Activated naive CD4-positive, alpha-beta T cell treated with anti-CD3 and anti-CD28 coated beads, Interleukin-2, amount 10 ng/mL, durations not matched to agents 7 days and 5 days (primary cell): ENCODE results near the gene FBXO34.
"Not testable (repeated sequence)": the region's sequence is repeated elsewhere in the genome, so short reads cannot be mapped to it uniquely, and the experiment has no call there.

Experiments
- CTCF ChIA-PET: fragments of 350-600 bp; sonication (Branson Sonifier 250); formaldehyde crosslinking; loops from one replicate; lab custom pipeline; 2021; ENCODE audit warnings: antibody characterized with exemption; lab: Charles Lee
- DNase-seq: peaks from one replicate; pipeline ENCODE4 v3.0.0-alpha.2; 2020
- H3K27ac Mint-ChIP-seq: one replicate; pipeline ENCODE4 v1.8.0; 2021; ENCODE audit warnings: mild to moderate bottlenecking, moderate library complexity, mixed read lengths
- H3K27me3 Mint-ChIP-seq: one replicate; pipeline ENCODE4 v1.8.0; 2021; ENCODE audit warnings: mild to moderate bottlenecking, mixed read lengths
- H3K36me3 Mint-ChIP-seq: one replicate; pipeline ENCODE4 v1.8.0; 2021; ENCODE audit warnings: mixed read lengths
- H3K4me1 Mint-ChIP-seq: one replicate; pipeline ENCODE4 v1.8.0; 2021; ENCODE audit warnings: mixed read lengths
- H3K4me3 Mint-ChIP-seq: one replicate; pipeline ENCODE4 v1.8.0; 2021; ENCODE audit warnings: mild to moderate bottlenecking, moderate library complexity, mixed read lengths
- H3K9me3 Mint-ChIP-seq: one replicate; pipeline ENCODE4 v1.8.0; 2021; ENCODE audit warnings: mixed read lengths

Gene FBXO34

GRCh38 chr14:55374771-55375170 is 103.5 kb downstream of the FBXO34 start:
- no peak overlapping the region for H3K4me3 Mint-ChIP-seq
- DNase-seq = no peak
- H3K4me1 Mint-ChIP-seq = peaks cover 38% of the 10 kb centered on the region
- CTCF ChIA-PET = interaction anchor here (0.8 to 1.8 kb wide), 6 partner anchors 9 to 323 kb away, joined by 3 to 6 read pairs (median 4); partner anchors contain the start of gene MAPK1IP1L
- no peaks in the 10 kb centered on the region for H3K9me3 Mint-ChIP-seq
- peaks cover 33% of the 10 kb centered on the region for H3K36me3 Mint-ChIP-seq
- H3K27ac Mint-ChIP-seq = peak overlapping the region; percentile 49
- no peaks in the 10 kb centered on the region for H3K27me3 Mint-ChIP-seq

- CTCF ChIA-PET = no interaction called here
- Mint-ChIP-seq H3K9me3 (no peaks in the 10 kb centered on the region), H3K4me1 (peaks cover 36% of the 10 kb centered on the region), H3K27me3 (no peaks in the 10 kb centered on the region), H3K36me3 (peaks cover 35% of the 10 kb centered on the region), H3K4me3 (no peak overlapping the region), H3K27ac (peak overlapping the region; percentile 65)
- DNase-seq = no peak
Observed at GRCh38 chr14:55377236-55377635, 106.0 kb downstream of the FBXO34 start.

GRCh38 chr14:55381040-55381439 is 109.8 kb downstream of the FBXO34 start:
- CTCF ChIA-PET = interaction anchor here (1.2 kb wide), 1 partner anchor 65 kb away, joined by 3 read pairs; no protein-coding TSS in a partner anchor

GRCh38 chr14:55381561-55381960 is 110.3 kb downstream of the FBXO34 start:
- Mint-ChIP-seq H3K4me1 (peaks cover 14% of the 10 kb centered on the region), H3K27me3 (no peaks in the 10 kb centered on the region), H3K36me3 (peaks cover 29% of the 10 kb centered on the region), H3K9me3 (no peaks in the 10 kb centered on the region), H3K27ac (no peak overlapping the region), H3K4me3 (no peak overlapping the region)
- no peak for DNase-seq
- CTCF ChIA-PET = interaction anchor here (1.2 kb wide), 1 partner anchor 64 kb away, joined by 3 read pairs; no protein-coding TSS in a partner anchor

More at GRCh38 chr14:55381040-55381439, 109.8 kb downstream of the FBXO34 start:
- H3K4me1 Mint-ChIP-seq = peaks cover 8% of the 10 kb centered on the region
- no peak overlapping the region for H3K4me3 Mint-ChIP-seq
- H3K27me3 Mint-ChIP-seq = no peaks in the 10 kb centered on the region
- no peak for DNase-seq
- no peak overlapping the region for H3K27ac Mint-ChIP-seq
- peaks cover 31% of the 10 kb centered on the region for H3K36me3 Mint-ChIP-seq
- H3K9me3 Mint-ChIP-seq = no peaks in the 10 kb centered on the region

- no peak overlapping the region for H3K4me3 Mint-ChIP-seq
- no peak overlapping the region for H3K27ac Mint-ChIP-seq
- DNase-seq = no peak
- CTCF ChIA-PET = no interaction called here
- no peaks in the 10 kb centered on the region for H3K27me3 Mint-ChIP-seq
- H3K9me3 Mint-ChIP-seq = no peaks in the 10 kb centered on the region
- peaks cover 21% of the 10 kb centered on the region for H3K4me1 Mint-ChIP-seq
- H3K36me3 Mint-ChIP-seq = peaks cover 27% of the 10 kb centered on the region
Observed at GRCh38 chr14:55382483-55382882, 111.3 kb downstream of the FBXO34 start.

GRCh38 chr14:55383056-55383466 is 111.8 kb downstream of the FBXO34 start:
- DNase-seq, H3K27ac Mint-ChIP-seq, CTCF ChIA-PET, H3K9me3 Mint-ChIP-seq, H3K27me3 Mint-ChIP-seq, H3K4me3 Mint-ChIP-seq: not testable (repeated sequence)
- Mint-ChIP-seq H3K4me1 (peaks cover 22% of the 10 kb centered on the region), H3K36me3 (peaks cover 27% of the 10 kb centered on the region)

- CTCF ChIA-PET = interaction anchor here (1.2 kb wide), 1 partner anchor 8 kb away, joined by 3 read pairs; no protein-coding TSS in a partner anchor
- no peak overlapping the region for H3K4me3 Mint-ChIP-seq
- no peaks in the 10 kb centered on the region for H3K27me3 Mint-ChIP-seq
Observed at GRCh38 chr14:55383541-55384140, 112.4 kb downstream of the FBXO34 start.

GRCh38 chr14:55384536-55384935 is 113.3 kb downstream of the FBXO34 start:
- Mint-ChIP-seq H3K27ac (no peak overlapping the region), H3K4me1 (peaks cover 22% of the 10 kb centered on the region), H3K4me3 (no peak overlapping the region), H3K27me3 (no peaks in the 10 kb centered on the region), H3K9me3 (no peaks in the 10 kb centered on the region), H3K36me3 (peaks cover 31% of the 10 kb centered on the region)
- no peak for DNase-seq
- CTCF ChIA-PET = interaction anchor here (1.2 kb wide), 1 partner anchor 9 kb away, joined by 3 read pairs; no protein-coding TSS in a partner anchor

More at GRCh38 chr14:55383541-55384140, 112.4 kb downstream of the FBXO34 start:
- no peaks in the 10 kb centered on the region for H3K9me3 Mint-ChIP-seq
- DNase-seq = no peak
- H3K36me3 Mint-ChIP-seq = peaks cover 29% of the 10 kb centered on the region
- no peak overlapping the region for H3K27ac Mint-ChIP-seq
- H3K4me1 Mint-ChIP-seq = peaks cover 22% of the 10 kb centered on the region

- Mint-ChIP-seq H3K4me3 (peak overlapping the region; percentile 51), H3K36me3 (peaks cover 27% of the 10 kb centered on the region), H3K27ac (peak overlapping the region; percentile 92), H3K27me3 (no peaks in the 10 kb centered on the region), H3K4me1 (peaks cover 22% of the 10 kb centered on the region), H3K9me3 (no peaks in the 10 kb centered on the region)
- CTCF ChIA-PET = interaction anchor here (1.4 to 1.7 kb wide), 3 partner anchors 14 to 116 kb away, joined by 3 to 4 read pairs (median 4); no protein-coding TSS in a partner anchor
- peak; percentile 33 for DNase-seq
Observed at GRCh38 chr14:55386037-55386808, 115.0 kb downstream of the FBXO34 start.

- CTCF ChIA-PET = interaction anchor here (1.7 kb wide), 1 partner anchor 117 kb away, joined by 4 read pairs; no protein-coding TSS in a partner anchor
- DNase-seq = no peak
- H3K4me3 Mint-ChIP-seq = no peak overlapping the region
- H3K4me1 Mint-ChIP-seq = peaks cover 22% of the 10 kb centered on the region
- H3K27me3 Mint-ChIP-seq = no peaks in the 10 kb centered on the region
- H3K27ac Mint-ChIP-seq = no peak overlapping the region
- H3K36me3 Mint-ChIP-seq = peaks cover 25% of the 10 kb centered on the region
- H3K9me3 Mint-ChIP-seq = no peaks in the 10 kb centered on the region
Observed at GRCh38 chr14:55387121-55387520, 115.9 kb downstream of the FBXO34 start.

- no peaks in the 10 kb centered on the region for H3K9me3 Mint-ChIP-seq
- no peak overlapping the region for H3K4me3 Mint-ChIP-seq
- H3K27me3 Mint-ChIP-seq = no peaks in the 10 kb centered on the region
- no peak for DNase-seq
- CTCF ChIA-PET = no interaction called here
- H3K36me3 Mint-ChIP-seq = peaks cover 25% of the 10 kb centered on the region
- H3K4me1 Mint-ChIP-seq = peaks cover 22% of the 10 kb centered on the region
- peak overlapping the region; percentile 20 for H3K27ac Mint-ChIP-seq
Observed at GRCh38 chr14:55388160-55388559, 116.9 kb downstream of the FBXO34 start.

- Mint-ChIP-seq H3K4me1 (peaks cover 22% of the 10 kb centered on the region), H3K9me3 (no peaks in the 10 kb centered on the region), H3K27me3 (no peaks in the 10 kb centered on the region), H3K36me3 (peaks cover 23% of the 10 kb centered on the region), H3K4me3 (no peak overlapping the region), H3K27ac (no peak overlapping the region)
- CTCF ChIA-PET = interaction anchor here (1.1 to 1.2 kb wide), 2 partner anchors 14 to 40 kb away, joined by 3 read pairs; no protein-coding TSS in a partner anchor
- DNase-seq = no peak
Observed at GRCh38 chr14:55389330-55389729, 118.1 kb downstream of the FBXO34 start.

- Mint-ChIP-seq H3K4me1 (peaks cover 4% of the 10 kb centered on the region), H3K4me3 (no peak overlapping the region), H3K27ac (no peak overlapping the region), H3K27me3 (no peaks in the 10 kb centered on the region), H3K9me3 (no peaks in the 10 kb centered on the region), H3K36me3 (peaks cover 6% of the 10 kb centered on the region)
- CTCF ChIA-PET = no interaction called here
- DNase-seq = no peak
Observed at GRCh38 chr14:55398679-55399078, 127.5 kb downstream of the FBXO34 start.

- no peak for DNase-seq
- Mint-ChIP-seq H3K9me3 (no peaks in the 10 kb centered on the region), H3K27me3 (no peaks in the 10 kb centered on the region), H3K27ac (no peak overlapping the region), H3K4me1 (peaks cover 7% of the 10 kb centered on the region), H3K36me3 (peaks cover 6% of the 10 kb centered on the region), H3K4me3 (no peak overlapping the region)
- CTCF ChIA-PET = no interaction called here
Observed at GRCh38 chr14:55399183-55399582, 128.0 kb downstream of the FBXO34 start.
